Astrocyte of the spinal cord (primary cell): ENCODE measurements around the gene LRRC72.
A peak's percentile ranks its signal among the peaks of the same experiment; 100 is the strongest.

Experiments
- DNase-seq: peaks from one replicate; pipeline ENCODE4 v3.0.0; 2011; ENCODE audit warnings: low read depth, low spot score
- H3K4me3 ChIP-seq: 2 replicates; pipeline ENCODE4 v1.5.1; 2011; ENCODE audit warnings: low read depth, mild to moderate bottlenecking, low read length, moderate library complexity
- in situ Hi-C: cut with HindIII; loops from 2 replicates; pipeline ENCODE4 v1.10.0; 2017; ENCODE audit warnings: low sequenced_read_pairs
- TF ChIP-seq, protein P1 (sequence below): IDR thresholded peaks from 2 replicates; pipeline ENCODE4 v1.5.1; 2012; ENCODE audit warnings: low read depth, mild to moderate bottlenecking, low read length, inconsistent platforms

Gene LRRC72

DNA sequence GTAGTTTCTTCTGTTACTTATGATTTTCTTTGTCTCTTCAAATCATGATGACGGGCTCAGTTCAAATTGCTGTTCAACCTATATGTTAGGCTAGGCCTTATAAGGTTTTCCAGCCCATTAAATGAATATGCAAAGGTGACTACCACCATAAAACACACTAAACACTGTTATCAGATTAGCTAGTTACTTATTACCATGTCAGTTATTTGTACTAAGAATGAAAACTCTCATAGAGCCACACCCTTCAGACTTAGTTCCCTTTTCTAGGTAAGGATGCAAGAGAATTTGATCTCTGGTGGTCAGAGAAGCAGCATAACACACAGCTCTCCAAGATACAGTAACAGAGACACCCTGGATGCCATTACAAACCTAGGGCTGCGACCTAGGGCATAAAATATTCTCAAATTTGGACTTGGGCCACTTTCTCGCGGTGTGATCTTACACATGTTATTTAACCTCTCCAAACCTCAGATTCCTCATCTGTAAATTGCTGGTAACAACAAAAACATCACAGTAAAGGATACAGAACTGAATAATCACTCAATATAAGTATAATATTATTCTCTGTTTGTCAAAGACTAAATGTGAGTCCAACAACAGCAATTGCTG is 83.3 kb downstream of the LRRC72 start:
- in situ Hi-C loops, result no loop called here
- TF ChIP-seq, protein P1, sequence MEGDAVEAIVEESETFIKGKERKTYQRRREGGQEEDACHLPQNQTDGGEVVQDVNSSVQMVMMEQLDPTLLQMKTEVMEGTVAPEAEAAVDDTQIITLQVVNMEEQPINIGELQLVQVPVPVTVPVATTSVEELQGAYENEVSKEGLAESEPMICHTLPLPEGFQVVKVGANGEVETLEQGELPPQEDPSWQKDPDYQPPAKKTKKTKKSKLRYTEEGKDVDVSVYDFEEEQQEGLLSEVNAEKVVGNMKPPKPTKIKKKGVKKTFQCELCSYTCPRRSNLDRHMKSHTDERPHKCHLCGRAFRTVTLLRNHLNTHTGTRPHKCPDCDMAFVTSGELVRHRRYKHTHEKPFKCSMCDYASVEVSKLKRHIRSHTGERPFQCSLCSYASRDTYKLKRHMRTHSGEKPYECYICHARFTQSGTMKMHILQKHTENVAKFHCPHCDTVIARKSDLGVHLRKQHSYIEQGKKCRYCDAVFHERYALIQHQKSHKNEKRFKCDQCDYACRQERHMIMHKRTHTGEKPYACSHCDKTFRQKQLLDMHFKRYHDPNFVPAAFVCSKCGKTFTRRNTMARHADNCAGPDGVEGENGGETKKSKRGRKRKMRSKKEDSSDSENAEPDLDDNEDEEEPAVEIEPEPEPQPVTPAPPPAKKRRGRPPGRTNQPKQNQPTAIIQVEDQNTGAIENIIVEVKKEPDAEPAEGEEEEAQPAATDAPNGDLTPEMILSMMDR, result no peak

DNA sequence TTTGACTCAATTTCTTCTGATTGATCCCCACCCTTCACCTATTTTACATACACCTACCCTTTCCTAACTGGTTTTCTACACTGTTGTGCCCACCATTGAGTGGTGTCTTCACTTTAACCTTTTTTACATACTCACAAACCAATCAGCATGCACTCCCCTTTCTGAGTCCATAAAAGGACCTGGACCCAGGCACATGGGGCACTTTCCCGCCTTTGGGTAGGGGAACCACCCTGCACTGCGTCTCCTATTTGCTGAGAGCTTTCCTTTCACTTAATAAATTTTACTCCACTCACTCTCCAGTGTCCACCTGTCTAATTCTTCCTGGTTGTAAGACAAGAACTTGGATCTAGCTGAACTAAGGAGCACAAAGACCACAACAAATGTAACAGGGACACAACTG is 85.1 kb downstream of the LRRC72 start:
- in situ Hi-C loops, result no loop called here
- TF ChIP-seq, protein P1, result no peak
- no peak overlapping the region for H3K4me3 ChIP-seq
- no peak for DNase-seq

More for the DNA sequence above, 83.3 kb downstream of the LRRC72 start:
- H3K4me3 ChIP-seq, result no peak overlapping the region
- DNase-seq, result no peak

DNA sequence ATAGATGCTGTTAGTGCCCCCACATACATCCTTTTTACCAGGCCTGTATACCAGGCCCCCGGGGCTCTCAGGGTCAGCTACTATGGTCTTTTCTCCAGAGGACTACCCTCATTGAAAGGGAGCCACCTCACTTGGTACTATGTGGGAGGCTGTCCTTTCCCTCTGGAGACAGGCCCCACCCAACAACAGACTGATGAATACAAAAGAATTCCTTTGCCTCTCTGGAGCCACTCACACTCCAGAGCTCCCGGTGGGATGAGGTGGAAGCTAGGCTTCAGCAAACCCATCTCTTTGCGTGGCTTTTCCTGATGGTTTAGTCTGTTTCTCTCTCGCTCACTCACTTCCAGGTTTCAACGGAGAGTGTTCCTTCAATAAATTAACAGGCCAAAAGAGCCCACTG is 88.6 kb downstream of the LRRC72 start:
- in situ Hi-C loops, result no loop called here
- H3K4me3 ChIP-seq, result no peak overlapping the region
- no peak for DNase-seq
- TF ChIP-seq, protein P1, result no peak

DNA sequence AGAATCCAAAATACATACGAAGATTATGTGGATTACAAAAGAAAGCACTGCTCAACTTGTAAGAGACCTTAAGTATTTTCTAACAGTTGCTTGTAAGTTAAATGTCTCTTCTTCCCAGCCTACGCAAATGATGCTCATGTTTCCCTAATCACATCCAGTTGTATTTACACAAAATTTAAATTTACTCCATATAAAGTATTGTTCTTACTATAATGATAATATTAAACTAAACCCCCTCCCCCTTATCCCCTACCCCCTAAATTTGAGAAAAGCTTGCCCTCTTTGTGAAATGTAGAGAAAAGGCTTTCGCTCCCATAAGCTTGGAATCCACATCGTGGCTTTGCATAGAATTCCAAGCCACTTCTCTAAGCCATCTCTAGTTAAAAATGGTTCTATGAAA is 89.5 kb downstream of the LRRC72 start:
- no peak overlapping the region for H3K4me3 ChIP-seq
- DNase-seq, result no peak
- in situ Hi-C loops, result no loop called here

DNA sequence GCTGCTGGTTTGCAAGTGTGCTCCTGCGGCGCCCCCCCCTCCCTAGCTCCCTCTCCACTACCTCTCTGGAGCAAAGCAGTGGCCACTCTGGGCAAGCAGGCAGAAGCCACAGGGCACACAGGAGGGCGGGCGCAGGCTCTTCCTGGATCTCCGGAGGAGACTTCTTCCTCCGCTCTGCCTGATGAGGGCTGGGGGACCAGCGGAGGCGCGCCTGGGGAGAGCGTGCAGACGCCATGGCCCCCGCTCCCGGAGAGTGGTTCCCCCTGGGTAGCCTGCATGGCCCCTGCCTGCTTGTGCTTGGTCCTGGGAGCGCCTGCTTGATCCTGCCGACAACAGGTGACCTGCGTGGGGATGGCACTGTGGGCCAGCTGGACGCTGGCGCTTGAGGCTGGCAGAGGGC is 89.9 kb downstream of the LRRC72 start:
- TF ChIP-seq, protein P1, result no peak
- in situ Hi-C loops, result no loop called here
- H3K4me3 ChIP-seq, result no peak overlapping the region
- DNase-seq, result no peak

More for the DNA sequence above, 89.5 kb downstream of the LRRC72 start:
- TF ChIP-seq, protein P1, result no peak

DNA sequence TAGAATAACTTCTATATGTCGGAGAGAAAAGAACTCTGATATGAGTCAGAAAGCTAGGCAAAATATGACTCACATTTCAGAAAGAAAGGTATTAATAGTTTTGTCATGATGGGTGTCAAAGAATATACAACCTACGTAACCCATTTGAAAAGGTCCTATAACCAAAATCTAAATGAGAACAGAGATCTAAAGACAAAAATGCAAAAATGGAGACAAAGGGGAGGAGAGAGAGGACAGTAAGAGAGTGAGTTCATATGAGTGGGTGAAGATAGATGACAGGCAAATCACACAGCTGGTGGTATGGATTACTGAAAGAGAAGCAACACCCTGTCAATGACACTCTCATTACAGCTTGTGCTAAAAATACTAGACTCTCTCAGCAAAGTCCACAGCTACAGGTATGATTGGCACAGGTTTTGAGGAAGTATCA is 93.4 kb downstream of the LRRC72 start:
- in situ Hi-C loops, result no loop called here
- peak; percentile 19 for DNase-seq
- TF ChIP-seq, protein P1, result no peak
- no peak overlapping the region for H3K4me3 ChIP-seq

DNA sequence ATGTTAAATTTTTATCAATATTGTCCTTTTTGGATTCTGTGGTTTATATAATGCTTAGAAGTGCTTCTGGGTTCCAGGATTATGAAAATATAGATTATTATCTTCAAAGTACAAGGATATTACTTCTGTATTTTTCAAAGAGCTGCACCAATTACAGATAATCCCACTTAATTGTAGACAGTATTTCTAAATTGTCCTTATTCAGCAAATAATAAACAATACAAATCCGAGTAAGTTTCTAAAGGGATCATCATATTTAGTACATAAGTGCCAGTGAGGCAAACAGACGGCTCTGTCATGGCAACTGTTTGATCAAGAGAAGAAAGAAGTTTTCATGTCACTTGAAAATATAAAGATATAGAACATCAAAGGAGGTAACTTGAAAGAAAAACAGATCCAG is 99.8 kb downstream of the LRRC72 start:
- H3K4me3 ChIP-seq, result no peak overlapping the region
- in situ Hi-C loops, result no loop called here
- no peak for DNase-seq
- TF ChIP-seq, protein P1, result no peak
